ENCODE results near the gene VPREB1. TPM values are rescaled to one million over a fixed set of nuclear protein-coding genes. Genes with fewer than 3 reads are reported as not detected.
A peak's percentile ranks its signal among the peaks of the same experiment; 100 is the strongest.

VPREB1 gene, protein sequence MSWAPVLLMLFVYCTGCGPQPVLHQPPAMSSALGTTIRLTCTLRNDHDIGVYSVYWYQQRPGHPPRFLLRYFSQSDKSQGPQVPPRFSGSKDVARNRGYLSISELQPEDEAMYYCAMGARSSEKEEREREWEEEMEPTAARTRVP
- total RNA-seq (ENCODE audit: unreplicated experiment): not detected
- long read RNA-seq: 0 reads

GRCh38 chr22:22244316-22245250 lies at the start of gene VPREB1:
Gene VPREB1 (plus strand): TSS chr22:22244786. CDS start chr22:22244814, 28 bp downstream.
- Mint-ChIP-seq H3K27me3 (ENCODE audit: unreplicated experiment) (peaks cover 19% of the 10 kb centered on the region), H3K9me3 (ENCODE audit: unreplicated experiment) (peaks cover 8% of the 10 kb centered on the region), H3K36me3 (ENCODE audit: unreplicated experiment) (no peaks in the 10 kb centered on the region), H3K4me1 (ENCODE audit: low read depth, unreplicated experiment) (no peaks in the 10 kb centered on the region), H3K4me3 (ENCODE audit: unreplicated experiment) (no peak within 1 kb of the TSS), H3K27ac (ENCODE audit: unreplicated experiment) (no peak within 1 kb of the TSS)
- TF ChIP-seq CTCF (IDR thresholded peaks at IDR 0.05; ENCODE audit: partially characterized antibody, unreplicated experiment): no peak
- no peak for DNase-seq

GRCh38 chr22:22194931-22195264 lies 49.7 kb upstream of the VPREB1 start:
- H3K27me3 Mint-ChIP-seq (ENCODE audit: unreplicated experiment): peaks cover 13% of the 10 kb centered on the region
- H3K27ac Mint-ChIP-seq (ENCODE audit: unreplicated experiment): no peak overlapping the region

GRCh38 chr22:22195265-22196017 lies 49.1 kb upstream of the VPREB1 start:
- Mint-ChIP-seq H3K4me1 (ENCODE audit: low read depth, unreplicated experiment) (peaks cover 5% of the 10 kb centered on the region), H3K27ac (ENCODE audit: unreplicated experiment) (no peak overlapping the region), H3K36me3 (ENCODE audit: unreplicated experiment) (peaks cover 4% of the 10 kb centered on the region), H3K4me3 (ENCODE audit: unreplicated experiment) (no peak overlapping the region), H3K27me3 (ENCODE audit: unreplicated experiment) (peaks cover 13% of the 10 kb centered on the region), H3K9me3 (ENCODE audit: unreplicated experiment) (peaks cover 3% of the 10 kb centered on the region)
- DNase-seq: peak; percentile 78
- TF ChIP-seq CTCF (IDR thresholded peaks at IDR 0.05; ENCODE audit: partially characterized antibody, unreplicated experiment): peak; percentile 91

More at GRCh38 chr22:22194931-22195264, 49.7 kb upstream of the VPREB1 start:
- H3K9me3 Mint-ChIP-seq (ENCODE audit: unreplicated experiment): peaks cover under 1% of the 10 kb centered on the region
- no peak for TF ChIP-seq CTCF (IDR thresholded peaks at IDR 0.05; ENCODE audit: partially characterized antibody, unreplicated experiment)
- H3K4me3 Mint-ChIP-seq (ENCODE audit: unreplicated experiment): no peak overlapping the region
- peaks cover 4% of the 10 kb centered on the region for H3K36me3 Mint-ChIP-seq (ENCODE audit: unreplicated experiment)
- DNase-seq: no peak
- peaks cover 4% of the 10 kb centered on the region for H3K4me1 Mint-ChIP-seq (ENCODE audit: low read depth, unreplicated experiment)

- H3K9me3 Mint-ChIP-seq (ENCODE audit: unreplicated experiment): peaks cover 10% of the 10 kb centered on the region
- H3K4me1 Mint-ChIP-seq (ENCODE audit: low read depth, unreplicated experiment): peaks cover 6% of the 10 kb centered on the region
- peaks cover 16% of the 10 kb centered on the region for H3K27me3 Mint-ChIP-seq (ENCODE audit: unreplicated experiment)
Observed at GRCh38 chr22:22196018-22196533, 48.5 kb upstream of the VPREB1 start.

More at GRCh38 chr22:22196018-22196533, 48.5 kb upstream of the VPREB1 start:
- no peak overlapping the region for H3K4me3 Mint-ChIP-seq (ENCODE audit: unreplicated experiment)
- H3K27ac Mint-ChIP-seq (ENCODE audit: unreplicated experiment): no peak overlapping the region
- no peak for TF ChIP-seq CTCF (IDR thresholded peaks at IDR 0.05; ENCODE audit: partially characterized antibody, unreplicated experiment)
- DNase-seq: no peak
- peaks cover 4% of the 10 kb centered on the region for H3K36me3 Mint-ChIP-seq (ENCODE audit: unreplicated experiment)

Measured in glutamatergic neuron (in vitro differentiated cells).